ENCODE data around the gene OPN3. TPM values are rescaled to one million over a fixed set of nuclear protein-coding genes. Genes with fewer than 3 reads are reported as not detected.

Gene OPN3
- total and polyA plus RNA-seq, 9 of the 15 experiments (the other 6 are each of a cell fraction or from before 2014, with no cell fraction given): 4.2 to 34.6 (median 17.0) TPM

- TF ChIP-seq TRIM24 (IDR thresholded peaks at IDR 0.05) (peak in 1 of 2 experiments; percentile 74; a peak in 2 of 4 replicates), THAP12 (CRISPR knock-in tag; IDR thresholded peaks at IDR 0.05) (no peak), JUND (IDR thresholded peaks at IDR 0.05; ENCODE audit: borderline replicate concordance, low read depth, low read length) (peak; percentile 68), JUND (tag; IDR thresholded peaks at IDR 0.05; ENCODE audit: borderline replicate concordance, low read depth, low read length) (peak; percentile 66; the same call in 2 of the 3 replicates), TAF7 (tag; IDR thresholded peaks at IDR 0.05) (no peak), NCOR1 (IDR thresholded peaks at IDR 0.05) (no peak; the same call in 1 of the 2 replicates), SRF (CRISPR knock-in tag; IDR thresholded peaks at IDR 0.05) (0 out of 4 replicates have a peak, but pooled peaks of 1 of the 2 experiments have one; percentile 9), ELF4 (CRISPR knock-in tag; IDR thresholded peaks at IDR 0.05) (no peak), TEAD4 (IDR thresholded peaks at IDR 0.05; ENCODE audit: low read length) (peak; percentile 36; the same call in 1 of the 2 replicates), TEAD4 (CRISPR knock-in tag; IDR thresholded peaks at IDR 0.05; ENCODE audit: borderline replicate concordance) (no peak), NCOA2 (IDR thresholded peaks at IDR 0.05; ENCODE audit: partially characterized antibody in 2 of 2) (no peak), CREBBP (IDR thresholded peaks at IDR 0.05; ENCODE audit: low read depth, low read length) (no peak), ATF2 (CRISPR knock-in tag; IDR thresholded peaks at IDR 0.05) (no peak), CBX3 (IDR thresholded peaks at IDR 0.05; ENCODE audit: borderline replicate concordance in 1 of 2, low read length in 2 of 2) (peak in 1 of 2 experiments; percentile 77; a peak in 2 of 3 replicates), NFE2 (IDR thresholded peaks at IDR 0.05; ENCODE audit: low read depth) (no peak), MTF1 (CRISPR knock-in tag; IDR thresholded peaks at IDR 0.05; ENCODE audit: borderline replicate concordance) (no peak), ZNF134 (CRISPR knock-in tag; conservative IDR thresholded peaks at IDR 0.05) (no peak), KLF6 (CRISPR knock-in tag; IDR thresholded peaks at IDR 0.05; ENCODE audit: borderline replicate concordance) (no peak), MED1 (CRISPR knock-in tag; IDR thresholded peaks at IDR 0.05; ENCODE audit: borderline replicate concordance) (no peak), ZBTB17 (CRISPR knock-in tag; IDR thresholded peaks at IDR 0.05) (no peak), RBM25 (IDR thresholded peaks at IDR 0.05; ENCODE audit: low read depth, low read length, severe bottlenecking) (no peak), ZNF431 (CRISPR knock-in tag; IDR thresholded peaks at IDR 0.05) (no peak), CCAR2 (IDR thresholded peaks at IDR 0.05; ENCODE audit: low read depth, low read length) (no peak), PATZ1 (CRISPR knock-in tag; IDR thresholded peaks at IDR 0.05; ENCODE audit: borderline replicate concordance) (no peak), ZNF311 (CRISPR knock-in tag; IDR thresholded peaks at IDR 0.05) (no peak), ZNF589 (CRISPR knock-in tag; IDR thresholded peaks at IDR 0.05; ENCODE audit: low read depth) (no peak)
Observed at GRCh38 chr1:241611063-241611462, 29.1 kb downstream of the OPN3 start (continued).
